K562 treated with DMSO at 1 percent for 48 hours (cell line): Measurements from ENCODE around the gene MYO1G. TPM values are rescaled to one million over a fixed set of nuclear protein-coding genes. Genes with fewer than 3 reads are reported as not detected.

Source experiments
- total RNA-seq: library from RNA; unstranded; fragments of 300-600 nt; gene quantifications from 2 replicates; pipeline ENCODE4 v1.2.3, GENCODE V29; 2022; ENCODE audit warnings: low replicate concordance; ENCODE audit errors: extremely low read depth

MYO1G gene
- total RNA-seq, result not detected in 2 replicates

GRCh38 chr7:44978511-44979366 is at the start of gene MYO1G:
TSS of gene MYO1G (minus strand) at chr7:44979015. CDS start at chr7:44978961, 54 bp downstream.

GRCh38 chr7:45000093-45001032 is 21.5 kb upstream of the MYO1G start, which contains the start of gene CCM2:
TSS of gene CCM2 (plus strand) at chr7:45000201. CDS start at chr7:45000334, 133 bp downstream.

Other genes starting within 250 kb of the MYO1G start
- not detected in 2 replicates for gene ZMIZ2, start 230.2 kb downstream of the MYO1G start, total RNA-seq
- 1,475 and 1,935 TPM in 2 replicates for gene PPIA, start 182.3 kb downstream of the MYO1G start, total RNA-seq
- not detected in 2 replicates for gene H2AZ2, start 130.9 kb downstream of the MYO1G start, total RNA-seq
- not detected in 2 replicates for gene PURB, start 93.5 kb downstream of the MYO1G start, total RNA-seq
- not detected in 2 replicates for gene CCM2, start 21.2 kb upstream of the MYO1G start, total RNA-seq
- gene NACAD, start 110.0 kb upstream of the MYO1G start, total RNA-seq, result not detected in 2 replicates
- gene TBRG4, start 132.7 kb upstream of the MYO1G start, total RNA-seq, result not detected in 2 replicates
- gene RAMP3, start 178.8 kb upstream of the MYO1G start, total RNA-seq, result not detected in 2 replicates